RPMI8226 (cell line): Measurements from ENCODE around the gene EMCN.
"Not testable (repeated sequence)": the region's sequence is repeated elsewhere in the genome, so short reads cannot be mapped to it uniquely, and the experiment has no call there.

Experiments used
- DNase-seq: peaks from one replicate; pipeline ENCODE4 v3.0.0-alpha.2; 2015

Gene EMCN

DNA sequence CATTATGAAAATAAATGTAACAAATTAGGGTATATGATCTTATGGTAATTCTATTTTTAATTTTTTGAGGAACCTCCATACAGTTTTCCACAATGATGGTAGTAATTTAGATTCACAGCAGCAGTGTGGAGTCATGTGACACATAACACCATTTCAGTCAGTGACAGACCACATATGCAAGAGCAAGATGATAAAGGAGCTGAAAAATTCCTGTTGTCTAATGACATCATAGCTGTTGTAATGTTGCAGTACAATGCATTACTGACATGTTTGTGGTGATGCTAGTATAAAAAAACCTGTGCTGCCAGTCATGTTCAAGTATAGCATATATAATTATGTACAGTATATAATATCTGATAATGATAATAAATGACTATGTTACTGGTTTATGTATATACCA lies 28.5 kb downstream of the EMCN start:
- DNase-seq, result no peak

DNA sequence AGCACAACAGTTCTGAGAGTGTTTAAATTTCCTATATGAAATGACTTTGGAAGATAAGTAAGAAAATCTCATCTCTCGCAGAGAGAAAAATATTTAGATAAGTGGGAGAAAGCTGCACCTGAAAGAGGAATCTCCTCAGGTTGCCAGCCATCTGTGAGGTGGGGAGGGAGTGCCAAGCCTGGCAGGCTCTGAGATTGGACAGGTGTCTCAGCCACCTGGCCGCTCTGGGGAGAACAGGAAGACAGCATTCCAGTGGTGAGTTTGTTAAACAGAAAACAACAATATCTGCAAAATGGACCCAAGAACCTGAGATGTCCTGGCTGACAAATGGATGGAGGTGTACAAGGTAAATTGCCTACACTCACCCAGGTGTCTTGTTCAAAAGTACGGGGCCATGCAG lies 31.3 kb downstream of the EMCN start:
- DNase-seq, result peak; percentile 41

DNA sequence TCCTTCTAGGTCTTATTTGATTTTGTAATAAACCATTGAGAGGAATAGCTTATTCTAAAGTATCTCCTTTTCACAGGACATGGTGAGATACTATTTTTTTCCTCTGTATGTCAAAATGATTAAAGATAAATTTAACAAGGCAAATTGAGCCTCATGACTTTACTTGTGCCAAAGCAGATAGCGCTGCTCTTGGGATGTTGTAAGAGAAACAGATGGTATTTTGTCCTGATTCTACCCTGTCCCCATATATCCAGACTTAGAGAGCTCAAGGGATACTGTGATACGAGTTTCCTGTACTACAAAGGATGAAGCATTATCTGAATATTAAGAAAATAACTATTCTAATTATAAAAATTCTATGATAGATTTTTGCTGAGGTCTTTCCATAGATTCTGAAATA lies 34.0 kb downstream of the EMCN start:
- DNase-seq, result no peak

DNA sequence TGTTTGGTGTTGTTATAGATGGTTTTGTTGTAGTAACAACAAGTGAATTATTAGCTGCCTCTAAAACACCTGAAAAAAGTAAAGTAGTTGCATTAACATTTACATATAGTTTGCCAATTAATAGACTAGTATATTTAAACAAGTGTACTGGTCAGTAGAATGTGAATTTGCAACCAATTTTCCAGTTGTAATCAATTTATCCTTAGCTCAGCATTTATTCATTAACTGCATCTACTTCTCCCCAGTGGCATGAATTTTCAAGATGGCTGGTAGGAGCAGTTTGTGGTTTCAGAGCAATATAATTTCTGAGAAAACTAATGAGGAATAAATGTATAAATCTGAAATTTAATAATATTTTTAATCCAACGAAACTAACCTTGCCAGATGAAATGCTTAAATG lies 37.9 kb downstream of the EMCN start:
- DNase-seq, result no peak

DNA sequence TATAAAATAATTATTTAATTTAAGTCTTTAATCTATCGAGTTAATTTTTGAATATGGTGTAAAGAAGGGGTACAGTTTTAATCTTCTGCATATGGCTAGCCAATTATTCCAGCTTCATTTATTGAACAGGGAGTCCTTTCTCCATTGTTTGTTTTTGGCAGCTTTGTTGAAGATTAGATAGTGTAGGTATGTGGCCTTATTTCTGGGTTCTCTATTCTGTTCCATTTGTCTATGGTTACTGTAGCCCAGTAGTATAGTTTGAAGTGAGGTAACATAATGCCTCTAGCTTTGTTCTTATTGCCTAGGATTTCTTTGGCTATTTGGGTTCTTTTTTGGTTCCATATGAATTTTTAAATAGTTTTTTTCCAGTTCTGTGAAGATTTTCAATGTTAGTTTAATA lies 48.3 kb downstream of the EMCN start:
- DNase-seq, result no peak

DNA sequence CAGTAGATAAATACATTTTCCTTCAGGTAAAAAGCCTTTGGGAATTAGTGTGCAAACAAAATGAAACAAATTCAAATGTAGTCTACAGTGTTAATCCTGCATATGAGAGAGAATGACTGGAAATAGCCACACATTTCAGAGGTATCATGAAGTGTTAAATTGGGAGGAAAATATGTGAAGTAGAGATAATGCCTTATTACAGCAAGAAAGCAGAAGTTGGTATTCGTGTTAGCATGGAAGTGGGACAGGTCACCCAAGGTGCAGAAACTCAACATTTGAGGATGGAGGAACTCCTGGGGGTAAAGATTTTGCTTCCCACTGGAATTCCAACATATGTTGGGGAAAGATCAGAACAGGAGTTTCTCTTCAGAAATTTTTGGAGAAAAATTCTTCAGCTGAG lies 51.3 kb downstream of the EMCN start:
- DNase-seq, result no peak

DNA sequence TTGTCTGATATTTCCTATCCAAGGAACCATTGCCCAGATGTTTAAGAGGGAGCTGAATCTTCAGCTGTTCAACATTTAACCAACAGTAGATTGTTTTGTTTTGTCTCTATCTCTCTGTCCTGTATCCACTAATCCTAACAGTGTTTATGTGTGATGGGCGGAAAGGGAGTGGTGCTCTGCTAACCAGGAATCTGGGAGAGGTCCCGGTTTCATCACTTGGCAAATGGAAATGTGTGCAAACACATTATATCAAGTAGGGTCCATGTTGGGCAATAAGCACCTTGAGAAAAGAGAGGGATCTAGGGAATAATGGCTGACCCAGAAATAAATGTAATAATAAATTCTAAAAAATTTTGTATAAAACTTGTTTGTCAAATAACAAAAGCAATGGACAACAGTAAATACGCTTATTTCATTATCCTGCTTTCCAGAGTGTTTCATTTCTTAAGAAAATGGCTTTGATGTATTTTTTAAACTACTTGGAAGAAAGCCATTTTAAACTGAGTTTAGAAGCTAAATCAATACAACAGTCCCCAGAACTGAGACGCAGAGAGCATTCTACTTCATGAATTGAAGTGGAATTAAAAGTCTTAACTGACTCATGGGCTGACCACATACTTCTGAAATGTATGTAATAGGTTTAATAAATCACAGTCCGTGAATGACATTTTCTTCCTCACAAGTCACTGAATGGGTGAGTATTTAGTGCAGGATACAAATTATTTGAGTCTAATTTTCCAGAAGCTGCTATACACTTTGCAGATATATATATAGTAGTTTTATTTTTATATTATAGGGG lies 55.8 kb downstream of the EMCN start:
- no peak for DNase-seq

DNA sequence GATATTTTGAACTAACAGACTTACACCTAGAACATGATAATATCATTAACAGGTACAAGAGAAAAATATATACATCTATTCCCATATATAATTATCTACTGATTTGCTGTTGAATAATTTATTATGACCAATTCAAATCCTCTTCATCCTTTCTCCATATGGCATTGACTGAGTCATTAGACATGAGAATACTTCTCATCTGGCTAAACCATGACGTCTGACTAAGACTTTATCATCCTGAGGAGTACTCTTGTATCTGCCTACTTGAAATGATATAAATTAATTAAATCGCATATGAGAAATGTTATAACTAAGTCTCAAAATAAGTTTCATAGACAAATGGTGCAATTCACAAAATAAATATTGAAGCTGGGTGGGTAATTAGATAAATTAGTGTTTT lies 67.4 kb downstream of the EMCN start:
- no peak for DNase-seq

DNA sequence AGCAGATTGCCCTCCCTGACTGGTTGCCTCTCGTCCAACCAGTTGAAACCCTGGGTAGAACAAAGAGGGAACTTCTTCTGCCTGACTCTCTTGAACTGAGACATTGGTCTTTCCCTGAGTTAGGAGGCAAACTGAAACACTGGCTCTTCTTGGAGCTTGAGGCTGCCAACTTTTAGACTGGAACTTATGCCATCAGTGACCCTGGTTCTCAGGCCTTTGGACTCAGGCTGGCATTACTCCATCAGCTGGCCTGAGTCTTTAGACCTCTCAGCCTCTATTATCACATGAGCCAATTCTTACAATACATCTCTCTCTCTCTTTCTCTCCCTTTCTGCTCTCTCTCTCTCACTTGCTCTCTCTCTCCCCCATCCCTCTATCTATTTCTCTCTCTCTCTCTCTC lies 86.4 kb downstream of the EMCN start:
- DNase-seq, result no peak

- DNase-seq, result no peak
Measured at GRCh38 chr4:100430451-100430850, 87.4 kb downstream of the EMCN start.

DNA sequence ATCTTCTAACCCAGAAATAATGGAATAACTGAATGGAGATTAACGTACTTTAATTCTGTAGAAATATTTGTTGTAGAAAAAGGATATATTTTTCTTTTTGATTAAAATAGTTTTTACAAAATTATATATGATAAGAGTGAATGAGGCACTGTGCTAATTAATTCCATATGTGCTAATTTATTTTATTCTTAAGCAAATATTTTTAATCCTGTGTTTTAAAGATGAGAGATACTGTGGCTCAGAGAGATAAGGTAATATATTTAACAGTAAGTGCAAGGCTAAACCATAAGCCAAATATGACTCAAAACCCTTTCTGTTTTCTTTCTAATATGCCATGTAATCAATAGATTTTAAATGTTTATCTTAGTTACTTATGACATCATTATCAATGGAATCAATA lies 88.2 kb downstream of the EMCN start:
- no peak for DNase-seq

DNA sequence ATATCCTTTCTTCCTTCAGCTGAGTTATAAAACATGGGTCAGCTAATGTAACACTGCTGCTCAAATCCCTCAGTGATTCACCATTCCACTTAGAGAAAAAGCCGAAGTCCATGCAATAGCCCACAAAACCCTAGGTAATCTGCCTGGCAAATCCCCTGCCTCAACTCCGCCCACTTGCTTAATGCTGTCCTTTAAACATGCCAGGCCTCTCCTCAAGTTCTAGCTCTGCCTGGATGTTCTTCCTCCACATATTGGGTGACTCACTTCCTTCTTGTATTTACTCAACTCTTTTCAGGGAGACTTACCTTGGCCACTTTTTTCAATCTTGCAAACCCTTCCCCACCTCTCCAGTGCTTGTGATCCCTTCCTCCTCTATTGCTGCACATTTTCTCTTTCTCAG lies 89.8 kb downstream of the EMCN start:
- no peak for DNase-seq

GRCh38 chr4:100424376-100424775 lies 93.4 kb downstream of the EMCN start:
- no peak for DNase-seq

DNA sequence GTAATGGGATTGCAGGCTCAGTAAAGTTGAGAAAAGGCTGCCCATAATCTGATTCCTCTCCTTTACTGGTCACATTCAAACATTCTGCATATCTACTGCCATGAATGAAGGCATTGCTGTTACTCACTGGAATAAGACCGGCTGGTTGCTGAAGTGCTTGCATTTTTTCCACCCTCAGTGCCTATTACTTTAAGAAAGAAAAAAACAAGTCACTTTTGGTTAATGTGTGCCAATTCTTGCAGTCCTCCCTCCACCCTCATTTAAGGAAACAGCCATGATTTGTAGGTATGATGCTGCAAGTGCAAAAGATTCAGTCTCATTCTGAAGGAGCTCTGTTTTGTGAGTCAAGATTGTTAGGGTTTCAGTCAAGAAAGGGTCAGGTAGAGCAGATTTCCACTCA lies 94.9 kb downstream of the EMCN start:
- no peak for DNase-seq

DNA sequence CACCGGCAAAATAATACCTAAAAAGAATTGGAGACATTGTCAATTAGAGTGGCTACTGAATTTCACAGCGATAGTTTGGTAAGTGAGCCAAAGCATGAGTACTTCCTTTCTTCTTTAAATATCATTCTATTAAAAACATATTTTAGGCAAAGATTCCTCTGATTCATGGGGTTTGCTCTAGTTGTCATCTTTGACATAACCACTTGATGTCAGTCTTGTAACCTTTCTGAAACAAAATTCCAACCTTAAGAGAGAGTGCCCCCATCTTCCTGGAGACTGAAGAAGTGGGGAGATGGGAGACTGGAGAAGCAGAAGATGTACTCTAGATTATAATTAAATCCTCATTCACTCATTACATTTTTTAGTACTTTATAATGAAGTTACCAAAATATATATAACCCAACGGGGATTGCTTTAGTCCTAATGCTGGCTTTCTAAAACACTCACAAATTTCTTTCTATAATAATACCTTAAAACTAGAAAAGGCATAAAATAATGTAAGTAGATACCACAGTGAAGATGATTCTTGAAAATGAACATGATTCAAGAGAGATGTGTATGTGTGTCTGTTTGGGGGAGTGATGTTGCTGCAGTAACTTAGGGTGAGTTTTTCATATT lies 96.4 kb downstream of the EMCN start:
- no peak for DNase-seq

DNA sequence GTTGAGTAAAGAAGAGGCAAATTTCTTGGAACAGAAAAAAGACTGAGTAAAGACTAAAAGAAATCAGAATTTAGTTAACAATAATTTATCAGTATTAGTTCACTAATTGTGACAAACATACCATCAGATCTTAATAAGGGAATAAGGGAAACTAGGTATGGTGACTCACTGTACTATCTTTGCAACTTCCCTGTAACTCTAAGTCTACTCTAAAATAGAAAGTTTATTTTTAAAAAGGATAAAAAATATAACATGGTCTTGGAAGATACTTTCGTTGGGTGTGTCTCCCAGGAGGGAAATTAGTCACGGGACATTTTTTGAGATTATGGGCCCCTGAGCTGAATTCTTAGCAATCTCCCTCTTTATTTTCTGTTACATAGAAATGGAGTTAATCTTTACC lies 97.3 kb downstream of the EMCN start:
- no peak for DNase-seq

GRCh38 chr4:100417565-100417964 lies 100.3 kb downstream of the EMCN start:
- no peak for DNase-seq

- DNase-seq, result no peak
Measured at GRCh38 chr4:100414016-100414790, 103.6 kb downstream of the EMCN start.

DNA sequence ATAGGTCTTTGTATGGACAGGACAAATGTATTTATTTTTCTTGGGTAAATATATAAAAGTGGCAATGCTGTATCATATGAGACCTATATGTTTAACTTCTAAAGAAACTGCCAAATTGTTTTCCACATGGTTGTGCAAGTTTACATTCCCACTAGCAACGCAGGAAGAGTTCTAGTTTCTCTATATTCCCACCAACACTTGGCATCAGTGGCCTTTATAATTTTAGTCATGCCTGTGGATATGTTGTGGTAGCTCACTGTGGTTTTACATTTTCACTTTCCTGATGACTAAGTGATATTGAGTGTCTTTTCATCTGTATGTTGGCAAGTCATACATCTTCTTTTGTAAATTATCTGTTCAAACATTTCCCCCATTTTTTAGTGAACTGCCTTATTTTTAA lies 126.0 kb downstream of the EMCN start:
- DNase-seq, result no peak

DNA sequence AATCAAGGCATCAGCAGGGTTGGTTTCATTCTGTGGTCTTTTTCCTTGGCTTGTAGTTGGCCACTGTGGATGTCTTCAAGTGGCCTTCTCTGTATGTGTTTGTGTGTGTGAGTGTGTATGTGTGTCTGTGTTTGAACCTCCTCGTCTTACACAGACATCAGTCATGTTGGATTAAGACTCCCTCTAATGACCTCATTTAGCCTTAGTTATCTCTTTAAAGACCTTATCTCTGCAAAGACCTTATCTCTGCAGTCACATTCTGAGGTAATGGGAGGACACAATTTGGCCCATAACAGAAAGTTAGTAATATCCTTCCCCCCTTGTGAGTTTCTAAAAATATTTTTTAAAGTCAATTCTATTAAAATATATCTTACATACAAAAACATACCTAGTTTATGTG lies 126.7 kb downstream of the EMCN start:
- DNase-seq, result no peak

DNA sequence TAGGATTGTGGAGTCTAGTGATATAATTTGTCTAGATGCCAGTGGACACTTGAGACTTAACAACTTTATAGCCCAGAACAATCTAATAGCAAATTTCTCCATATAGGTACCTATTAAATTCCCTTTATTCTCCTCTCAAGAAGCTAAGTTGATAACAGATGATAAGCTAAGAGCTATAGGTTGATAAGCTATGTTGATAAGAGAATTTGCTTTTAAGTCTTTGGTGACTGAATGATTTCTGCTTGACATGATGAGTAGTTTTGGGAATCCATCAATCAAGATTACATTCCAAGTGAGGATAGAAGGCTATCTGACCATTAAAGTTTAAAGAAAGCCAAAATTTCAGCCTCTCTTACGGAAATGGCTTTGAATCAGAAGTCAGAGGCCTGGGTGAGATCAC lies 131.6 kb downstream of the EMCN start:
- DNase-seq, result no peak

DNA sequence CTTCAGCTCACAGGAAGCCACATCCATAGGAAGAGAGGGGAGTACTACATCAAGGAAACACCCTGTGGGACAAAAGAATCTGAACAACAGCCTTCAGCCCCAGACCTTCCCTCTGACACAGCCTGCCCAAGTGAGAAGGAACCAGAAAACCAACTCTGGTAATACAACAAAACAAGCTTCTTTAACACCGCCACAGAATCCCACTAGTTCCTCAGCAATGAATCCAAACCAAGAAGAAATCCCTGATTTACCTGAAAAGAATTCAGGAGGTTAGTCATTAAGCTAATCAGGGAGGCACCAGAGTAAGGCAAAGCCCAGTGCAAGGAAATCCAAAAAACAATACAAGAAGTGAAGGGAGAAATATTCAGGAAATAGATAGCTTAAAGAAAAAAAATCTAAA lies 137.4 kb downstream of the EMCN start:
- DNase-seq, result not testable (repeated sequence)

GRCh38 chr4:100379583-100380105 lies 138.2 kb downstream of the EMCN start:
- DNase-seq, result no peak

GRCh38 chr4:100372432-100372831 lies 145.4 kb downstream of the EMCN start:
- DNase-seq, result no peak
